ENCODE data around the gene CCNQ.
A peak's percentile ranks its signal among the peaks of the same experiment; 100 is the strongest.

Gene CCNQ

DNA sequence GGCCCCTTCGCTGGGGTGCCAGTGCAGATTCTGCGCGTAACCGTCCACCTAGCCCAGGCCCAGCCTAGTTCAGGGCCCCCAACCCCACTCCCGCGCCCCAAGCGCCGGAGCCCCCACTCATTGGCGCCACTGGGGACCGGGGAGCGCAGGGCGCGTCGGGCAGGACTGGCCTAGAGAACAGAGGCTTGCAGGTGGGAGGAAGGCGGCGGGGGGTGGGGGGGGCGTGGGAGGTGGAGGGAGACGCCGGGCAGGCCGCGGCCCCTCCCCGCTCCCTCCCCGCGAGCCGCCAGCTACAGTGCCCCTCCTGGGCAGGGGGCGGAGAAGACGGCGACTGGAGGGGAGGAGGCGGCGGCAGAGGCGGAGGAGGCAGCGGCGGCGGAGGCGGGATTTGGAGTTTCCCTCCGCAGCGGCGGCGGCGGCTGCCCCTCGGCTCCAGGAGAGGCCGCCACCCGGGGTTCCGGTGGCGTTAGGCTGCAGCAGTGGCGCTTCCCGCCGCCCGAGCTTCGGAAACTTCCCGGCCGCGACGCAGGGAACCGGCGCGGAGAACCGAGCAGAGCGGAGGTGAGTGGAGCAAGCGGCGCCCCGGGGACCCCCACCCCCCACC, 43.2 kb upstream of the CCNQ start:
- Histone ChIP-seq H3K4me3 (ENCODE audit: low read depth, low read length) (peak overlapping the region; percentile 7; the same call in 1 of the 2 replicates), H3K27me3 (ENCODE audit: control insufficient read depth, insufficient read depth, low read length) (peaks cover 68% of the 10 kb centered on the region), H3K4me1 (ENCODE audit: control insufficient read depth, insufficient read depth, low read length) (no peaks in the 10 kb centered on the region; the same call in 1 of the 2 replicates)

DNA sequence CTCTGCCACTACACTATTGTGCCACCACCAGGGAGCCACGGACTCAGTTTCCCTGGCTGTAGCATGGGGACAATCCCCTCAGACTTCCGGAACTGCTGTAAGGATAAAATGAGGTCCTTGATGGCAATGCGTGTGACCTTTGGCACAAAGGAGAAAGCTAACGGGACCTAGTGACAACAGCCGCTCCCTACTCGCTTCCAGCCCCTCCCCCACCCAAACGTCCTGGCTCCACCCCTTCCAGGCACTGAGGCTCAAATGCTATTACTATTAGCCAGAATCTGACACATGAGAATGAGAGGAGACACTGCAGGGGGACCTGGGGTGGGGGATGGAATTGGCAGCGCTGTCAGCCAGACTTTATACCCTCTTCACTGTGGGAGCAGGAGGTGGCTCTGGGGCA, 42.7 kb upstream of the CCNQ start:
- peak overlapping the region; percentile 7; the same call in 1 of the 2 replicates for H3K4me3 ChIP-seq (ENCODE audit: low read depth, low read length)
- no peak overlapping the region for H3K27ac ChIP-seq (ENCODE audit: low read depth, low read length)
- H3K36me3 ChIP-seq (ENCODE audit: control insufficient read depth, insufficient read depth, low read length): no peaks in the 10 kb centered on the region
- H3K27me3 ChIP-seq (ENCODE audit: control insufficient read depth, insufficient read depth, low read length): peaks cover 63% of the 10 kb centered on the region
- peaks cover 40% of the 10 kb centered on the region for H3K9me3 ChIP-seq (ENCODE audit: control insufficient read depth, insufficient read depth, low read length)
- H3K4me1 ChIP-seq (ENCODE audit: control insufficient read depth, insufficient read depth, low read length): no peaks in the 10 kb centered on the region; the same call in 1 of the 2 replicates
- H3K9ac ChIP-seq (ENCODE audit: low read depth, low read length): no peak overlapping the region

More for the DNA sequence above, 43.2 kb upstream of the CCNQ start:
- Histone ChIP-seq H3K9ac (ENCODE audit: low read depth, low read length) (no peak overlapping the region), H3K9me3 (ENCODE audit: control insufficient read depth, insufficient read depth, low read length) (peaks cover 40% of the 10 kb centered on the region), H3K27ac (ENCODE audit: low read depth, low read length) (no peak overlapping the region), H3K36me3 (ENCODE audit: control insufficient read depth, insufficient read depth, low read length) (no peaks in the 10 kb centered on the region)

DNA sequence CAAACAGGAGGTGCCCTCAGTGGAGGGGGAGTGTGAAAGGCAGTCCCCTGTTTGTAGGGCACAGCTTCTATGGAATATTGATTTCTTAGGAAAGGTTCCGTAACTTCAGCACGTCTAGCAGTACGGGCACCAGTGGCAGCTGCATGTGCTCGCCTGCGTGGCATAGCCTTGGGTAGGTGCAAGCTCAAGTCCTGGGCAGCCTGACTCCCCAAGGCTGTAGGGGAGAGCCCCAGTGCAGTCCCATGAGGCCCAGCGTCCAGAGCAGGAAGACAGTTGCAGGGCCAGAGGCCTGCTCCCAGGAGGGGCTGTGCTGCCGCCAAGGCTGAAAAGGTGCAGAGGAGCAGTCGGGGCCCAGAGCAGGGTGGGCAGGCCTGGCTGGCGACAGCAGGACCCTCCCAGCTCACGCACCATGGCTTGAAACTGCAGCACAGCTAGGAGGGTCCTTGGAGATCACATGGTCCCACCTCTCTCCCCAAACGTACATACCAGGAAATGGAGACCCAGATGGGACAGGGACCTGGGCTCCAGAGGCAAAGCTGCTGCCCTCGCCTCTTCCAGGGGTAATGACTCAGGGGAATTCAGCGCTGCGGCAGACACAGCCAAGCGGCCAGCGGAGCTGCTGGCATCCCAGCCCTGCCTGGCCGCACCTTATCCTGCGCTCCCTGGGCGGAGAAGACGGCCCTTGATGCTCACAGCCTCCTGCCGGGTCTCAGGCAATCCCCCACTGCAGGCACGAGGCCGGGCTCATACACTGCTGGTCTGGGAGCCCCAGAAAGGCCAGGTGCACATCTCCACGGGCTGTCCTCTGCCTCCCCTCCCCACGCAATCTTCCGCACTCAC, 42.0 kb upstream of the CCNQ start:
- no peaks in the 10 kb centered on the region for H3K36me3 ChIP-seq (ENCODE audit: control insufficient read depth, insufficient read depth, low read length)
- peaks cover 38% of the 10 kb centered on the region for H3K9me3 ChIP-seq (ENCODE audit: control insufficient read depth, insufficient read depth, low read length)
- no peaks in the 10 kb centered on the region; the same call in 1 of the 2 replicates for H3K4me1 ChIP-seq (ENCODE audit: control insufficient read depth, insufficient read depth, low read length)
- H3K4me3 ChIP-seq (ENCODE audit: low read depth, low read length): peak overlapping the region; percentile 7; the same call in 1 of the 2 replicates
- H3K27ac ChIP-seq (ENCODE audit: low read depth, low read length): no peak overlapping the region
- peaks cover 56% of the 10 kb centered on the region for H3K27me3 ChIP-seq (ENCODE audit: control insufficient read depth, insufficient read depth, low read length)
- H3K9ac ChIP-seq (ENCODE audit: low read depth, low read length): no peak overlapping the region

DNA sequence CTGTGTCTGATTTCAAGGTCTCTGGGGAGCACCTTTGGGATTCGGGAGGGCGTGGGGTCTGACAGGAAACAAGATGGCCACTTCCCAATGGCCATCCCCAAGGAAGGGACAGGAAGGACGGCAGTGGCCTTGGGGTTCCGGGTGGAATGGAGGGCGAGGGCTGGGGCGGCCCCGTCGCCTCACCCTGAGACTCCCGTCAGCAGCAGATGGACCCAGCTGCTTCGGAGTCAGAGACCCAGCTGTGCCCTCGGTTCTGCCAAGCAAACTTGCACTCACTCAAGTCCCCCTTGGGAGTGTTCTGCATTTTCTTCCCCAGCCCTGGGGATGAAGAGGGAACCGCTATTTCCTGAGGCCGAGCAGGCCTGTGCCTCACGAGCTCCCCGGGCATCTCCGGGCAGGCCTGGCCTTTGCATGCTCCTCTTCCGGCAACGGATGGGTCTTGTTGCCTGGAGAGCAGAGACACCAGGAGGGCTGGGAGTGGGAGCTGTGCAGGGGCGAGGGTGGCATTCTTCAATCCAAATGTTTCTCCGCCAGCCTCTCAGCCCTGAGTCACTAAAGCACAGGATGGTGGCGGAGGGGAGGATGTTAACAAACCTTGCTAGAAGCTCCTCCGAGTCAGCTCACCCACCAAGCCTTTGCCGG, 41.2 kb upstream of the CCNQ start:
- H3K9ac ChIP-seq (ENCODE audit: low read depth, low read length): no peak overlapping the region
- H3K9me3 ChIP-seq (ENCODE audit: control insufficient read depth, insufficient read depth, low read length): peaks cover 30% of the 10 kb centered on the region; the same call in 1 of the 2 replicates
- peaks cover 48% of the 10 kb centered on the region for H3K27me3 ChIP-seq (ENCODE audit: control insufficient read depth, insufficient read depth, low read length)
- H3K27ac ChIP-seq (ENCODE audit: low read depth, low read length): no peak overlapping the region
- H3K4me1 ChIP-seq (ENCODE audit: control insufficient read depth, insufficient read depth, low read length): no peaks in the 10 kb centered on the region; the same call in 1 of the 2 replicates
- H3K4me3 ChIP-seq (ENCODE audit: low read depth, low read length): no peak overlapping the region
- no peaks in the 10 kb centered on the region for H3K36me3 ChIP-seq (ENCODE audit: control insufficient read depth, insufficient read depth, low read length)

DNA sequence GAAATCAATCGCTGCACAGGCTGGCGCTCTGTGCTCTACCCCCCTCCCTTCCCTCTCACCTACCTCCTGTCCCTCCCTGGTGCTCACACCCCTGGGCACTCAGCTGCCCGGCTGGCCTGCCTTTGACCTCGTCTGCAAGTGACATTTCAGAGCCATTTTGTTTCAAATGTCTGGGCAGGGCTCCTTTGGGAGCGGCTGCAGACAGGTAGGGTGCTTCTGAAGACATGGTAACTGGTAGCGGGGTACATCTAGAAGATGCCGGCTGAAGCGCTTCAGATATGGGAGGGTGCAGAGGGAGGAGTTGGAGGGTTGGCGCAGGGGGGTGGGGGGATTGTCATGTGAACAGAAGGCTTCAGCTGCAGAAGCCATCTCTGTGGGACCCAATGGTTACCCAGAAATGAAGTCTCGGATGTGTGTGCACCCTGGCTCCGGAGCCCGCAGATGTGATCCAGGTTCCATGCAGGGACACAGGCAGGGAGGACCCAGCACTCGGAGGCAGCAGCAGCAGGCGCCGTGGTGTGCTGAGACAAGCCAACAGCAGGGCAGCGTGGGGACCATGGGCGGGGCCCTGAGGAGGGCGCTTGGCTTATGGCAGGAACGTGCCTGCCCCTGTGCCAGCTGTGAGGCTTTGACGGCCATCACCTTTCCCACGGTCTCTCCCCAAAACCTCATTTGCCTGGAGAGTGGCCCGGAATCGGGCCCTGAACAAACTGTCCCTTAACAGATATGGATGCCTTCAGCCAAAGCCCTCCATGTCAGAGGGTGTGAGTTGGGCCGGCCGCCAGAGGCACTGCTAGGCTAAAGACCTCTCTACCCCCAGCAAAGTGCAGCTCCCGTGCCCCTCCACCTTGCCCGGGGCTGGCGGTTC, 40.5 kb upstream of the CCNQ start:
- Histone ChIP-seq H3K36me3 (ENCODE audit: control insufficient read depth, insufficient read depth, low read length) (no peaks in the 10 kb centered on the region), H3K9me3 (ENCODE audit: control insufficient read depth, insufficient read depth, low read length) (peaks cover 23% of the 10 kb centered on the region; the same call in 1 of the 2 replicates), H3K27me3 (ENCODE audit: control insufficient read depth, insufficient read depth, low read length) (peaks cover 41% of the 10 kb centered on the region), H3K9ac (ENCODE audit: low read depth, low read length) (no peak overlapping the region), H3K4me3 (ENCODE audit: low read depth, low read length) (no peak overlapping the region), H3K4me1 (ENCODE audit: control insufficient read depth, insufficient read depth, low read length) (no peaks in the 10 kb centered on the region; the same call in 1 of the 2 replicates), H3K27ac (ENCODE audit: low read depth, low read length) (no peak overlapping the region)

DNA sequence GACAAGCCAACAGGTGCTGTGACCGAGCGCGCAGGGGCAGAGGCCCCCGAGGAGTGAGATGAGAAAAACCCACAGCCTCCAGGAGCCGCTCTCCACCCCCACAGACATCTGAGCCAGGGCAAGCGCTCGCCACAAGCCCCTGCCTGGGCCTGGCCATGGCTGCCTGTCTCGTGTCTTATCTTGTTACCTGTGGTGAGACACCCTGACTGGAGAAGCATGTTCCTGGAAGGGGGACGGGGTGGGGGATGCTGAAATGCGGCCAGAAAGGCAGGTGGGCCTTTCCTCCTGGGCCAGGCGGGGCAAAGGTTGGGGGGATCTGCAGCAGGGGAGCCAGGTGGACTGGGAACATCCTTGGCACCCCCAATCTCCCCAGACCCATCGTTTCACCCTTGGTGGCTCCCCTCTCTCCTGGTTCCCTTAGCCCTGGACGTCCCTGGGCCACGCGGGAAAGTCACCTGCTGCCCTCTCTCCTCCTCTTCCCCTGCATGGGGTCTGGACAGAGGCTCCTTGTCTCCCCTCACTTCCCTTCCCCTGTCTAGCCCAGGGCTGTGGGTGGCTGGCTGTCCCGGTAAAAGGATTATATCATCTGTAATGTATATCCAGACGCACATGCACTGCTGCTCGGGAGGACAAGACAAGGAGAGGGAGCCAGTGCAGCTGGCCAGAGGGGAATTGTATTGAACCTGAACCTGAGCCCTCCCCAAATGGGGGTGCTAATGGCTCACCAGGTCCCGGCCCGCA, 39.7 kb upstream of the CCNQ start:
- no peak overlapping the region for H3K4me3 ChIP-seq (ENCODE audit: low read depth, low read length)
- H3K27me3 ChIP-seq (ENCODE audit: control insufficient read depth, insufficient read depth, low read length): peaks cover 35% of the 10 kb centered on the region
- peaks cover 23% of the 10 kb centered on the region; the same call in 1 of the 2 replicates for H3K9me3 ChIP-seq (ENCODE audit: control insufficient read depth, insufficient read depth, low read length)
- no peaks in the 10 kb centered on the region for H3K36me3 ChIP-seq (ENCODE audit: control insufficient read depth, insufficient read depth, low read length)
- no peaks in the 10 kb centered on the region; the same call in 1 of the 2 replicates for H3K4me1 ChIP-seq (ENCODE audit: control insufficient read depth, insufficient read depth, low read length)
- H3K27ac ChIP-seq (ENCODE audit: low read depth, low read length): no peak overlapping the region
- no peak overlapping the region for H3K9ac ChIP-seq (ENCODE audit: low read depth, low read length)

DNA sequence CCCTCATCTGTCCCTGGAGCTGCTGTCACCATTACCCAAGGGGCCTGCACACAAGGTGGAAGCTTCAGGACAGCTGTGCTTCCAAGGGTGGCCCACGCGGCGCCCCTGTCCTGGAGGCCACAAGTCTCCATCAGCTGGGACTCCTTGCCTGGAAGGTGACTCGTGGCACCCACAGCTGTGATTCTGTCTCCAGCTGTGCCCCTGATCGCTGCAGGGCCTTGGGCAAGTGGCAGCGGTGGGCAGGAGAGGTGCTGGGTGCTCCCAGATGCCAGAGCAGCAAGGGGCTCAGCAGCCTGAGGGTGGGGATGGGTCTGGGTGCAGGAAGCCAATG, 39.1 kb upstream of the CCNQ start:
- H3K9me3 ChIP-seq (ENCODE audit: control insufficient read depth, insufficient read depth, low read length): peaks cover 17% of the 10 kb centered on the region; the same call in 1 of the 2 replicates
- H3K4me1 ChIP-seq (ENCODE audit: control insufficient read depth, insufficient read depth, low read length): no peaks in the 10 kb centered on the region; the same call in 1 of the 2 replicates
- no peak overlapping the region for H3K27ac ChIP-seq (ENCODE audit: low read depth, low read length)
- peaks cover 29% of the 10 kb centered on the region for H3K27me3 ChIP-seq (ENCODE audit: control insufficient read depth, insufficient read depth, low read length)
- H3K36me3 ChIP-seq (ENCODE audit: control insufficient read depth, insufficient read depth, low read length): no peaks in the 10 kb centered on the region
- H3K9ac ChIP-seq (ENCODE audit: low read depth, low read length): no peak overlapping the region
- no peak overlapping the region for H3K4me3 ChIP-seq (ENCODE audit: low read depth, low read length)

DNA sequence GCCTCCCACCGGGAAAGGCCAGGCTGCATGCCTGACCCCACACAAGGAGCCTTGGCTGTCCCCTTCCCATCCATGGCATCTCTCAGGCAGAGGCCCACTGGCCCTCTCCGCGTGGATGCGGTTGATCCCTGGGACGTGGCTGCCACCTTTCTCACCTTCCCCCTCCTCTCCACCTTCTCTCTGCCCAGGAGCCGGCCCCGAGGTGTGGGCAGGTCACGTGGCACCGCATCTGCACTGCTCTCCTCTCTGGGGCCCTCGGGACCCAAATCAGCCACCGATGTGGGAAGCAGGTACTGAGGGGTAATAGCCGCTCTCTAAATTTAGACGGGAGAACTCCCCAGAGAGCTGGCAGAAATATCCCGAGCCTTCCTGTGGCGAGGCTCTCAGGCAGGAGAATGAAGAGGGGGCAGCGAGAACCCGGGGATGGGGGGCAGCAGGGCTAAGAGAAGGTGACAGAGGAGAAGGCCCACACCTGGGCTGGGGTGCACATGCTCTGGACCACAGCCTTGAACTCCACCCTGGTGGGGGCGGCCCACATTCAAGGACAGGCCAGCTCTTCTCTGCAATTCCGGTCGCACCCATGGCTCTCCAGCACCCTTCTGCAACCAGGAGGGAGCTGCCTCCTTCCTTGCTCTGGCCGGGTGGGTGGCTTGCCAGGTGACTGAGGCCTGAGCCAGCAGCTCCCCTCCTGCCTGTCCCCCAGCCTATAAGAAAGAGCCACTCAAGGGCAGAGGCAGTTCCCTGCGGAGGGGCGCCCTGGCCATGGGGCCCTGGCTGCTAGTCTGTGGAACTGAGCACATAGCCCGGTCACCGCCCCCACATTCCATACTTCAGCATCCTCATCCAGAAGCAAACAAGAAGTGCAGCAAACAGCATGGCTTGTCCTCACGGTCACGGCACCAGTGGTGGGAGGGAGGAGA, 38.4 kb upstream of the CCNQ start:
- H3K27ac ChIP-seq (ENCODE audit: low read depth, low read length): no peak overlapping the region
- H3K27me3 ChIP-seq (ENCODE audit: control insufficient read depth, insufficient read depth, low read length): peaks cover 22% of the 10 kb centered on the region
- no peak overlapping the region for H3K4me3 ChIP-seq (ENCODE audit: low read depth, low read length)
- no peaks in the 10 kb centered on the region; the same call in 1 of the 2 replicates for H3K4me1 ChIP-seq (ENCODE audit: control insufficient read depth, insufficient read depth, low read length)
- peaks cover 19% of the 10 kb centered on the region; the same call in 1 of the 2 replicates for H3K9me3 ChIP-seq (ENCODE audit: control insufficient read depth, insufficient read depth, low read length)
- H3K9ac ChIP-seq (ENCODE audit: low read depth, low read length): no peak overlapping the region
- no peaks in the 10 kb centered on the region for H3K36me3 ChIP-seq (ENCODE audit: control insufficient read depth, insufficient read depth, low read length)

DNA sequence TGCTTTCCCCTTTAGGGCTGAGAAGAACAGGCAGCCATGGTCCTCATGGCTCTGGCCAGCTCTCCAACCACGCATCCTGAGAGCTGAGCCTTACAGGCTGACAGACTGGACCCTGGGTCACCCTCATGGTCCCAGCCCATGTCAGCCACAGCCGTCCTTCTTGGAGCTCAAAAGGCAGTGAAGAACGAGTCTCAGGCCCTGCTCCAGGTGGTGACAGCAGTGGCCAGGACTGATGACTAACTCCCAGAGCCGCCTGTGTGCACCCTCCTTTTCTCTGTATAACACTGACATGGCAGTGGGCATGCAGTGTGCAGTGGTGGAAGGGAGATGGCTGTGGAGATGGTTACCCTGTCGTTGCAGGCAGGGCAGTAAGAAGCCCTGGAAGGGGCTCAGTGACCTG, 37.8 kb upstream of the CCNQ start:
- no peaks in the 10 kb centered on the region; the same call in 1 of the 2 replicates for H3K4me1 ChIP-seq (ENCODE audit: control insufficient read depth, insufficient read depth, low read length)
- H3K27me3 ChIP-seq (ENCODE audit: control insufficient read depth, insufficient read depth, low read length): peaks cover 18% of the 10 kb centered on the region
- H3K4me3 ChIP-seq (ENCODE audit: low read depth, low read length): no peak overlapping the region
- peaks cover 22% of the 10 kb centered on the region; the same call in 1 of the 2 replicates for H3K9me3 ChIP-seq (ENCODE audit: control insufficient read depth, insufficient read depth, low read length)
- H3K27ac ChIP-seq (ENCODE audit: low read depth, low read length): no peak overlapping the region
- H3K9ac ChIP-seq (ENCODE audit: low read depth, low read length): no peak overlapping the region
- no peaks in the 10 kb centered on the region for H3K36me3 ChIP-seq (ENCODE audit: control insufficient read depth, insufficient read depth, low read length)
